ENCODE measurements around the gene GNAT1. TPM values are rescaled to one million over a fixed set of nuclear protein-coding genes. Genes with fewer than 3 reads are reported as not detected.

The GNAT1 gene
- polyA plus RNA-seq, 2 of the 4 experiments (the other 2 are of a cell fraction), result not detected

DNA sequence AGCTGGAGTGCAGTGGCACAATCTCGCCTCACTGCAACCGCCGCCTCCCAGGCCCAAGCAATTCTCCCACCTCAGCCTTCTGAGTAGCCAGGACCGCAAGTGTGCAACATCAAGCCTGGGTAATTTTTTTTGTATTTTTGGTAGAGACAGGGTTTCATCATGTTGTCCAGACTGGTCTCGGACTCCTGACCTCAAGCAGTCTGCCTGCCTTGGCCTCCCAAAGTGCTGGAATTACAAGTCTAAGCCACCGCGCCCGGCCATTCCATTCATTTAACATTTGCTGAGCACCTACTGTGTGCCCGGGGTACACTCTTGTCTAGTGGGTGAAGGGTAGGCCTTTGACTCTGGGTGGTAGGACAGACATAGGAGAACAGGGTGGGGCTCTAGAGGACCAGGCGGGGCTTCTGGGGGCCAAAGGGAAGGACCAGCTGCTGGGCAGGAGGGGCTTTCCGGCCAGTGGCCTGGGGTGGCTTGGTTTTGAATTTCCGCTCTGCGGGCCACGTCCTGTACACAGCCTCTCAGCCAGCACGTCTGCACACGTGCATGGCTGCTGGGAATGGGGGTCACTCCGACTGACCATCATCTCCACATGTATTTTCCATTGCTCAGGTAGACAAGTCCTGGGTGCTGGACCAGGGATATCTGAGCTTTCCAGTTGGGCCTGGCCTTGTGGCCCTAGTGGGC, 16.1 kb downstream of the GNAT1 start:
- POLR2A ChIA-PET, result no interaction called here
- Histone ChIP-seq H3K4me3 (no peak overlapping the region), H3K9me3 (no peaks in the 10 kb centered on the region), H3K27ac (no peak overlapping the region), H3K4me2 (no peak overlapping the region), H3K4me1 (no peaks in the 10 kb centered on the region; the same call in 2 of the 3 replicates)
- ATAC-seq (no peak), FAIRE-seq (no peak), DNase-seq (ENCODE audit: low read depth in 1 of 2, low spot score in 1 of 2) (no peak)
- TF ChIP-seq CEBPB (IDR thresholded peaks at IDR 0.05) (no peak), CHD4 (IDR thresholded peaks at IDR 0.05; ENCODE audit: borderline replicate concordance) (no peak), JUNB (IDR thresholded peaks at IDR 0.05) (no peak), RFX5 (IDR thresholded peaks at IDR 0.05) (no peak)
- CTCF ChIA-PET, result interaction anchor here (0.6 to 25.9 kb wide), 6 partner anchors 17 to 111 kb away, joined by 3 to 550 read pairs (median 5); partner anchors contain the start of gene GNAT1
- WGBS (ENCODE audit: missing lambda C conversion rate), result 89% methylated on average over 16 of the region's 17 CpGs

DNA sequence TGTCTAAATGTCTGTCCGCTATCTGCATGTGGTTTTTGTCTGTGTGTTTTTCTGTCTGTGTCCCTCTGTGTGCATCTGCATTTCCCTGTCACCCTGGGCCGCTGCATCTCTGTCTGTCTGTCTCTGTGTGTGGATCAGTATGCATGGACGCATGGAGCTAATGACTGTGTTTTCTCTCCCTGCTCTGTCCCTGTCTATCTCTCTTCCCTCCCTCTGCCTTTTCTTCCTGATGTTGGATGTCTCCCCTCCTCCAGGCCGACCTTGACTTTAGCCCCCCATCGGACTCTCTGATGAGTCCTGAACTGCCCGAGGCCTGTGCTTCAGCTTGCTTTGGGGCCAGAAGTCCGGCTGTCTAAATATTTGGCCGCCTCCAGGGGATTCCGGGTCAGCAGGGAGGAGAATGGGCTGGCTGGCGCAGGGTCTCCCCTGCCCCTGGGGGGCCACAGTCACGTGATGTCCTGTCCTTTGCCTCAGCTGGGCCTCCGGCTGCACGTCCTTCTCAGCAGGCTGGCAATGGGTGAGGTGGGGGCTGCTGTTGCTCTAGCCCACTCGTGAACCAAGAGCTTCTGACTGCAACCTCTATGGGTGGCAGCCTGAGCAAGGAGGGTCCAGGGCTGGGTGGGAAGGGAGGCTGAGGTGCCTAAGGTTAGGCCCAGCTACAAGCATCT, 17.4 kb downstream of the GNAT1 start:
- POLR2A ChIA-PET, result interaction anchor here (1.2 kb wide), 1 partner anchor 27 kb away, joined by 5 read pairs; the partner anchor contains the start of gene GNAI2

DNA sequence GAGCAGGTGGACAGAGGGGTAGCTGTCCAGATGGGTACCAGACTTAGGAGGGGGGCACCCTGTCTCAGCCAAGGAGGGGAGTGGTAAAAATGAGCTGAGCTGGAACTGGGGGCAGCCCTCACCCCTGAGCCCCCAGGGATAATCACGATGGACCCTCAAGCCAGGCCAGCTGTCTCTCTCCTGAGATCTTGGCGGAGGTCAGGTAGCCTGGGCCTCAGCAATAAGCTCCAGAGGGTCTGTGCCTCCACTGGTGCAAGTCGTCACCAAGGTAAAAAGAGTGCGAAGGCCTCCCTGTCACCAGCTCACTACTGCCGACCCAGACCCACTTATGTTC, 18.7 kb downstream of the GNAT1 start:
- ATAC-seq (no peak), DNase-seq (ENCODE audit: low read depth in 1 of 2, low spot score in 1 of 2) (no peak), FAIRE-seq (no peak)
- no peak overlapping the region for H3K27ac ChIP-seq
- no peaks in the 10 kb centered on the region; the same call in 2 of the 3 replicates for H3K4me1 ChIP-seq
- ChIA-PET CTCF (interaction anchor here (0.7 to 25.9 kb wide), 4 partner anchors 9 to 89 kb away, joined by 3 to 550 read pairs (median 38); partner anchors contain the start of gene GNAT1), POLR2A (no interaction called here)
- H3K9me3 ChIP-seq, result no peaks in the 10 kb centered on the region
- no peak overlapping the region for H3K4me3 ChIP-seq
- H3K4me2 ChIP-seq, result no peak overlapping the region
- WGBS (ENCODE audit: missing lambda C conversion rate), result 100% methylated on average over 2 of the region's 5 CpGs
- TF ChIP-seq JUN (IDR thresholded peaks at IDR 0.05) (no peak), RFX5 (IDR thresholded peaks at IDR 0.05) (no peak), EP300 (IDR thresholded peaks at IDR 0.05) (no peak), EHMT2 (IDR thresholded peaks at IDR 0.05; ENCODE audit: low read depth) (no peak), RARB (CRISPR knock-in tag; IDR thresholded peaks at IDR 0.05) (no peak), NPAS2 (CRISPR knock-in tag; IDR thresholded peaks at IDR 0.05; ENCODE audit: borderline replicate concordance) (no peak), RAD21 (conservative IDR thresholded peaks at IDR 0.05 in 1 of 2, IDR thresholded peaks at IDR 0.05 in 1 of 2) (no peak)
- TF ChIP-seq, protein P1, sequence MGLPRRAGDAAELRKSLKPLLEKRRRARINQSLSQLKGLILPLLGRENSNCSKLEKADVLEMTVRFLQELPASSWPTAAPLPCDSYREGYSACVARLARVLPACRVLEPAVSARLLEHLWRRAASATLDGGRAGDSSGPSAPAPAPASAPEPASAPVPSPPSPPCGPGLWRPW (IDR thresholded peaks at IDR 0.05), result no peak
- TF ChIP-seq, protein P2, sequence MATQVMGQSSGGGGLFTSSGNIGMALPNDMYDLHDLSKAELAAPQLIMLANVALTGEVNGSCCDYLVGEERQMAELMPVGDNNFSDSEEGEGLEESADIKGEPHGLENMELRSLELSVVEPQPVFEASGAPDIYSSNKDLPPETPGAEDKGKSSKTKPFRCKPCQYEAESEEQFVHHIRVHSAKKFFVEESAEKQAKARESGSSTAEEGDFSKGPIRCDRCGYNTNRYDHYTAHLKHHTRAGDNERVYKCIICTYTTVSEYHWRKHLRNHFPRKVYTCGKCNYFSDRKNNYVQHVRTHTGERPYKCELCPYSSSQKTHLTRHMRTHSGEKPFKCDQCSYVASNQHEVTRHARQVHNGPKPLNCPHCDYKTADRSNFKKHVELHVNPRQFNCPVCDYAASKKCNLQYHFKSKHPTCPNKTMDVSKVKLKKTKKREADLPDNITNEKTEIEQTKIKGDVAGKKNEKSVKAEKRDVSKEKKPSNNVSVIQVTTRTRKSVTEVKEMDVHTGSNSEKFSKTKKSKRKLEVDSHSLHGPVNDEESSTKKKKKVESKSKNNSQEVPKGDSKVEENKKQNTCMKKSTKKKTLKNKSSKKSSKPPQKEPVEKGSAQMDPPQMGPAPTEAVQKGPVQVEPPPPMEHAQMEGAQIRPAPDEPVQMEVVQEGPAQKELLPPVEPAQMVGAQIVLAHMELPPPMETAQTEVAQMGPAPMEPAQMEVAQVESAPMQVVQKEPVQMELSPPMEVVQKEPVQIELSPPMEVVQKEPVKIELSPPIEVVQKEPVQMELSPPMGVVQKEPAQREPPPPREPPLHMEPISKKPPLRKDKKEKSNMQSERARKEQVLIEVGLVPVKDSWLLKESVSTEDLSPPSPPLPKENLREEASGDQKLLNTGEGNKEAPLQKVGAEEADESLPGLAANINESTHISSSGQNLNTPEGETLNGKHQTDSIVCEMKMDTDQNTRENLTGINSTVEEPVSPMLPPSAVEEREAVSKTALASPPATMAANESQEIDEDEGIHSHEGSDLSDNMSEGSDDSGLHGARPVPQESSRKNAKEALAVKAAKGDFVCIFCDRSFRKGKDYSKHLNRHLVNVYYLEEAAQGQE (IDR thresholded peaks at IDR 0.05), result no peak

More for the DNA sequence above, 17.4 kb downstream of the GNAT1 start:
- 52% methylated on average over 10 of the region's 14 CpGs for WGBS (ENCODE audit: missing lambda C conversion rate)
- H3K9me3 ChIP-seq, result no peaks in the 10 kb centered on the region
- H3K4me3 ChIP-seq, result no peak overlapping the region
- no peak overlapping the region for H3K4me2 ChIP-seq
- CTCF ChIA-PET, result interaction anchor here (5.8 to 25.9 kb wide), 2 partner anchors 16 to 18 kb away, joined by 64 to 550 read pairs; partner anchors contain the start of gene GNAT1
- no peak overlapping the region for H3K27ac ChIP-seq
- no peak for FAIRE-seq
- TF ChIP-seq POLR2AphosphoS2 (conservative IDR thresholded peaks at IDR 0.05; ENCODE audit: low read length), result no peak
- ATAC-seq, result no peak
- no peaks in the 10 kb centered on the region; the same call in 2 of the 3 replicates for H3K4me1 ChIP-seq
- DNase-seq (ENCODE audit: low read depth in 1 of 2, low spot score in 1 of 2), result no peak
